Fibroblast of lung (primary cell): ENCODE measurements around the gene LINC00305.

Source experiments
- CTCF ChIP-seq, 2 donors: IDR thresholded peaks in 1 of 2; conservative IDR thresholded peaks in 1 of 2; 1 replicate in 1 of 2; 2 replicates in 1 of 2; pipeline ENCODE4 v1.5.1; 2011 to 2012; ENCODE audit warnings: low read length in 2 of 2, control low read depth in 1 of 2, inconsistent platforms in 1 of 2, low read depth in 1 of 2, mild to moderate bottlenecking in 1 of 2
- EZH2 ChIP-seq: IDR thresholded peaks from 2 replicates; pipeline ENCODE4 v1.5.1; 2012; ENCODE audit warnings: low read length, control low read depth, mild to moderate bottlenecking; ENCODE audit errors: missing control alignments

GRCh38 chr18:64044616-64045015 is 104.3 kb downstream of the LINC00305 start:
- TF ChIP-seq EZH2: no peak
- TF ChIP-seq CTCF (conservative IDR thresholded peaks at IDR 0.05 in 1 of 2, IDR thresholded peaks at IDR 0.05 in 1 of 2; ENCODE audit: low read depth in 1 of 2, low read length in 2 of 2): no peak
